ENCODE measurements around the gene NLRP6.
A peak's percentile ranks its signal among the peaks of the same experiment; 100 is the strongest.

NLRP6 gene

DNA sequence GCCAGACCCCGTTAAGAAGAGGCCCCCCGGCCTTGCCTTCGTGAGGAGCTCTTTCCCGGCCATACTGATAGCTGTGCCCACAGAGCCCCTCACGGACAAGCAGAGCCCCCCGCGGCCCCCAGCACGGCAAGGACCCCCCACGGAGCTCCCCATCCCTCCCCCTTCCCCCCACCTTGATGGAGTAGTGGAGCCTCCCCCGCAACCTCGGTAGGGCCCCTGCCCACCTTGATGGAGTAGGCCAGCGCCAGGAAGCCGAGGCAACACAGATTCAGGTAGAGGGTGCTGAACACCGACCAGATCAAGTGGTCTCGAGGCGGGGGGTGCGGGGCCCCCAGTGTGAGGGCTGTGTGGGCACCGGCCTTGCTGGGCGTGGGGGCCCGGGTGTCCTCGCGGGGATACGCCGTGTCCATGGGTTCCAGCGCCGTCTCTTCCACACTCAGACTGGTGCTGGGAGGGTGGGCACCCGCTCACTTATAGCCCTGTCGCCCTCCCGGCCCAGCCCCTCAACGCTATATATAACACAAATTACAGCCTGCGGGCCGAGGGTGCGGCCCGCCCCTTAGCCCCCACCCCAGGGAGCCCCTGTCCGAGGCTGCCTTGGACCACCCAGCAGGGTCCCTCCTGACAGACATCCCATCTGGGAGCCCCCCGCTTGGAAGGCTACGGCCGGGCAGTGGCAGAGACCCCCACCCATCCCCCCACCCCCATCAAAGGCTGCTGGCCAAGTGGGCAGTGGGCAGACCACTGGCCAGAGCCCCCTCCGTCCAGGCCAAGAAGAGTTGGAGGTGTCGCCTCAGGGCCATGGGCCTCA lies 21.1 kb downstream of the NLRP6 start, which contains the start of gene IFITM5:
Gene IFITM5, minus strand, starts transcription at position 446 of the 811 bp plus-strand sequence. Its CDS starts 36 bp downstream, at position 410.
- TF ChIP-seq, protein P1, sequence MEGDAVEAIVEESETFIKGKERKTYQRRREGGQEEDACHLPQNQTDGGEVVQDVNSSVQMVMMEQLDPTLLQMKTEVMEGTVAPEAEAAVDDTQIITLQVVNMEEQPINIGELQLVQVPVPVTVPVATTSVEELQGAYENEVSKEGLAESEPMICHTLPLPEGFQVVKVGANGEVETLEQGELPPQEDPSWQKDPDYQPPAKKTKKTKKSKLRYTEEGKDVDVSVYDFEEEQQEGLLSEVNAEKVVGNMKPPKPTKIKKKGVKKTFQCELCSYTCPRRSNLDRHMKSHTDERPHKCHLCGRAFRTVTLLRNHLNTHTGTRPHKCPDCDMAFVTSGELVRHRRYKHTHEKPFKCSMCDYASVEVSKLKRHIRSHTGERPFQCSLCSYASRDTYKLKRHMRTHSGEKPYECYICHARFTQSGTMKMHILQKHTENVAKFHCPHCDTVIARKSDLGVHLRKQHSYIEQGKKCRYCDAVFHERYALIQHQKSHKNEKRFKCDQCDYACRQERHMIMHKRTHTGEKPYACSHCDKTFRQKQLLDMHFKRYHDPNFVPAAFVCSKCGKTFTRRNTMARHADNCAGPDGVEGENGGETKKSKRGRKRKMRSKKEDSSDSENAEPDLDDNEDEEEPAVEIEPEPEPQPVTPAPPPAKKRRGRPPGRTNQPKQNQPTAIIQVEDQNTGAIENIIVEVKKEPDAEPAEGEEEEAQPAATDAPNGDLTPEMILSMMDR (IDR thresholded peaks at IDR 0.05; ENCODE audit: extremely low read depth, insufficient read depth, missing control alignments): no peak
- in situ Hi-C loops (cut with MboI; ENCODE audit: low pct_unique_long_range_greater_than_20kb, low sequenced_read_pairs, unreplicated experiment): no loop called here
- DNase-seq (ENCODE audit: low spot score): no peak

DNA sequence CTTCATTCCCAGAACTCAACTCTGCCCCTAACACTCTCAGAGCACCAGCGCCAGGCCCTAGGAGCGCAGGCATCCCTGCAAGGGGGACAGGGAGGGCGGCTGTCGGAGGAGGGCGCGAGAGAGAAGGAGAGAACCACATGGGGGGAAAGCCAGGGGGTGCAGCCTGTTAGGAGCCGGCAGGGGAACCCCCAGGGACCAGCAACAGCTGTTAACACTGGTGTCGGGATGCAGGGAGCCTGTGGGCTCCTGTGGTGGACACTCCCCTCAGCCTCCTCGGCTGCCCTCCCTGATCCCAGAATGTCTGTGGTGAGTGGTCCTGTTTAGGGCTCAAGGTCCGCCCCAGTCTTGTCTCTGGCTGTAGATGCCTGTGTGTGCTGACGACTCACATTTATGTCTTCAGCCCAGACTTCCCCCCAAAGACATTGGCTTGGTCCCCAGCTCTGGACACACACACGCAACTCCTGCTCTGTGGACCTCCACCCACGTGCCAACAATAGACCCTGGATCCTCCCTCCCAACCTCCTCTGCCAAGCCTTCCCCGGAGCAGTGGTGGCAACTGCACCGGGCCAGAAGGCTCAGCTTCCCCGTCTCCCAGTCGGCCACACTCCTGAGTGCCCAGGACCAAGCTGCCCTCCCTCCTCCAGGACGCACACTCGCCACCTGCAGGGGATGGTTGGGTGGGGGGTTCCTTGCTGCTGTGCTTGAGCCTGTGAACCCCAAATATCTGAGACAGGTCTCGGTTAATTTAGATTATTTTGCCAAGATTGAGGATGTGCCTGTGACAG lies 21.9 kb downstream of the NLRP6 start:
- in situ Hi-C loops (cut with MboI; ENCODE audit: low pct_unique_long_range_greater_than_20kb, low sequenced_read_pairs, unreplicated experiment): loop anchor here (10.0 kb wide), 1 partner anchor 55 kb away; no protein-coding TSS in a partner anchor

DNA sequence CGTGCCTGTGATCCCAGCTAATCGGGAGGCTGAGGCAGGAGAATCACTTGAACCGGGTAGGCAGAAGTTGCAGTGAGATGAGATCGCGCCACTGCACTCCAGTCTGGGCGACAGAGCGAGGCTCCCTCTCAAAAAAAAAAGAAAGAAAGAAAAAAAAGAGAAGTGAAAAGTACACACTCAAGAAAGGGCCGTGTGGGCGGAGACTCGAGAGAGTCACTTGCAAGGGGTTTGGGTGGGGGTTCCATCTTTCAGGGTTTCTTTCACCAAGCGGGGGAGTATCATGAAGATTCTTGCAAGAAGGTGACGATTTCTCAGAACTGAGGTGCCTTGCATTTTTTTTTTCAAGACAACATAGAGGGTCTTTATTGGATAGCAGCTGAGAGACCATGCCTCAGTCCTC lies 25.2 kb downstream of the NLRP6 start:
- peak; percentile 80 for DNase-seq (ENCODE audit: low spot score)
- TF ChIP-seq, protein P1 (IDR thresholded peaks at IDR 0.05; ENCODE audit: extremely low read depth, insufficient read depth, missing control alignments): no peak
- in situ Hi-C loops (cut with MboI; ENCODE audit: low pct_unique_long_range_greater_than_20kb, low sequenced_read_pairs, unreplicated experiment): loop anchor here (10.0 kb wide), 1 partner anchor 51 kb away; no protein-coding TSS in a partner anchor

More for the DNA sequence above, 21.9 kb downstream of the NLRP6 start:
- TF ChIP-seq, protein P1 (IDR thresholded peaks at IDR 0.05; ENCODE audit: extremely low read depth, insufficient read depth, missing control alignments): peak; percentile 19
- no peak for DNase-seq (ENCODE audit: low spot score)

DNA sequence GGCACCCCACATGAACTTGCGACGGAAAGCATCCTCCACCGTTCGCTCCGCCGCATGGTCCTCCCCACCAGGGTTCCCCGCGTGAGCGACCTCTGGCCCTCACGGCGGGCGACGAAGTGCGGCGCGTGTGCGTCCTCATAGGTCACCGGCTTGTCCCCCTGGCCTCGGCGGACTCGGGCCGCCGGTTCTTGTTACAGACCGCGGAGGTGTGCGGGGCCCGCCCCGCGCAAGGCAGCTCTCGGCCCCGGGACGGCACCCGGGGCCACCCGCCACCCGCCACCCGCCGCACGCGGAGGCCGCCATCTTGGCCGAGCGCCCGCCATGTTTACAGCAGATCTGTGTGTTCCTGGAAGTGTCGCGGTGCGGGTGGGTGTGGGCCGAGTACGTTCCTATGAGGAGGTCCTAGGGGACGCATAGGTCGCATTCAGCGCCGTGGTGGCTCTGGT lies 25.9 kb downstream of the NLRP6 start:
- in situ Hi-C loops (cut with MboI; ENCODE audit: low pct_unique_long_range_greater_than_20kb, low sequenced_read_pairs, unreplicated experiment): loop anchor here (10.0 kb wide), 1 partner anchor 51 kb away; no protein-coding TSS in a partner anchor
- TF ChIP-seq, protein P1 (IDR thresholded peaks at IDR 0.05; ENCODE audit: extremely low read depth, insufficient read depth, missing control alignments): no peak
- no peak for DNase-seq (ENCODE audit: low spot score)

DNA sequence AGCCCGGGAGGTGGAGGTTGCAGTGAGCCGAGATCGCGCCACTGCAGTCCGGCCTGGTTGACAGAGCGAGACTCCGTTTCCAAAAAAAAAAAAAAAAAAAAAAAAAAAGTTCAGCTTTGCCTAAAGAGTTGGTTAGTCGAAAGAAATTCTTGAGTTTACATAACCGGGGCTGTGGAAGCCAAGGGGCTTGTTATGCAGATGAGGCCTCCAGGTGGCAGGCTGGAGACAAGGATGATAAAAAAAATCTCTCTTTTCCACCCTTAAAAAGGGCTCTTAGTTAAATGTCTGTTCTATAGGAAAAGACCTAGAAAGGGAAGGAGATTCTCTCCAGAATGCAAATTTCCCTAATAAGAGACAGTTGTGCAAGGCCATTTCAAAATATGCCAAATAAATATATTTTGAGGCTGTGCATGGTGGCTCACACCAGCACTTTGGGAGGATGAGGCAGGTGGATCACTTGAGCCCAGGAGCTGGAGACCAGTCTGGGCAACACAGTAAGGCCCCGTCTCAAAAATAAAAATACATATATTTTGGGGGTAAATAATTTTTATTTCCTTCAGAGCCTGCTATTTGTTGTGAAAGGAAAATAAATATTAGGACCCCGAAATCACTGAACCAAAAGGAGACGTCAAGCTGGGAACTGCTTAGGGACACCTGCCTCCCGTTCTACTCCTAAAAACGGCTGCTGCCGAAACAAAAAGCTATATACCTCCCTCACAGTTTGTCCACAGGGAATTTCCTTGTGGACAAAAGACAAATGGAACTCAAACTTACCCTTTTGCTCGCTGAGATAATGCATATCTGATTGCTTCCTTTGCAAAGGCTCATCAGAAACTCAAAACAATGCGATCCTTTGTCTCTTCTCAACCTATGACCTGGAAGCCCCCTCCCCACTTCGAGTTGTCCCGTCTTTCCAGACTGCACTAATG lies 27.0 kb downstream of the NLRP6 start:
- TF ChIP-seq, protein P1 (IDR thresholded peaks at IDR 0.05; ENCODE audit: extremely low read depth, insufficient read depth, missing control alignments): peak; percentile 67
- in situ Hi-C loops (cut with MboI; ENCODE audit: low pct_unique_long_range_greater_than_20kb, low sequenced_read_pairs, unreplicated experiment): loop anchor here (10.0 kb wide), 1 partner anchor 50 kb away; no protein-coding TSS in a partner anchor
- DNase-seq (ENCODE audit: low spot score): peak; percentile 85
